Coronary artery (tissue), 2 donors: ENCODE data around the gene FSTL1.

ENCODE experiments used
- DNase-seq: peaks from one replicate; pipeline ENCODE4 v3.0.0-alpha.2; 2017; ENCODE audit warnings: low spot score
- H3K27ac ChIP-seq, 2 donors: fragments of 200-600 bp; sonication (generic); one replicate each; pipeline ENCODE4 v1.5.1; 2016 to 2019
- H3K4me3 ChIP-seq: fragments of 200-600 bp; sonication (generic); 2 replicates; pipeline ENCODE4 v1.5.1; 2016; ENCODE audit warnings: mild to moderate bottlenecking, moderate library complexity
- CTCF ChIP-seq: fragments of 200-600 bp; sonication (generic); IDR thresholded peaks from one replicate; pipeline ENCODE4 v1.5.1; 2019; ENCODE audit warnings: antibody characterized with exemption

FSTL1 gene

DNA sequence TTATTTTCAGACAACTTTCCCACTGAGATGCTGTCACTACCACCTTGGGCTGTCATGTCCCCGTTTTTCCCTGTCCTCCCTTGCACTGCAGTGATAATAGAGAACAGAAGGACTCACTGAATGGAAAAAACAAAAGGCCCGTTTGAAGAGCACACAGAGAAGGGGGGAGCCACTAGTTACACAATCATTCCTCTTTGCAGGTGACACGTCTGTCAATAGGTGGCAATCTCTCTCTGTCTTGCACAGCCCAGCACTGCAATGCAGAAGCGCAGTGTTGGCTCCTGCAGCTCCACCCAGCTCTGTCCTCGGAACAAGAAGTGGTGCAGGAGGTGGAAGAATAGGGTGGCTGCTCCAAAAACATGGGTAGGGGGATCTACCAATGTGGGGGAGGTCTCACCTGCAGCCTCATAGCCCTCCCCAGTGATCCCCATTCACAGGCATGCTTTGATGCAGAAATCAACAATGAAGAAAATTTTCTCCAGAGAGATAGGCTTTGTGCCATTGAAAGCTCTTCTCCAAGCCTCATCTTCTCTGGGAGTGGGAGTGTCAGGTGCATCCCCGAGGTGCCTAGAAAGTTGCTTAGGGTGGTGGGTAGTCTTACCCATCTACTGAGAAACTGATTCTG is 31.8 kb downstream of the FSTL1 start:
- DNase-seq = no peak
- H3K27ac ChIP-seq = peak overlapping the region; percentile 80 to 81

DNA sequence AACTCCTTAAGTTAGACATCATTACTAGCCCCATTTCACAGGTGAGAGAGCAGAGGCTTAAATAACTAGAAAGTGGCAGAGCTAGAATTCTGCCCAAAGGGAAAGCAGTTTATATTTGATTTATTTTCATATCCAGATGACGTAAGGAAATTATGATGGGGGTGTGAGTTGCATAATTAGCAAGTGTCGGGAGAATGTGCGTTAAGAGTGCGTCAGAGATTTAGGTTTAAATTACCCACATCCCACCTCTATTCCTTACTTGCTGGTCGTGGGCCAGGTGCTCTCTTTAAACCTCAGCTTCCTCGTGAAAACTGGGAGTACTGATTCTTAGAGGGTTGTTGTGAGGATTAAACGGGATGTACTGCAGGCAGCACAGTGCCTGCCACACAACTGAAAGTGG is 32.3 kb downstream of the FSTL1 start:
- DNase-seq = no peak
- no peak for TF ChIP-seq CTCF
- H3K27ac ChIP-seq = peak overlapping the region; percentile 28 to 81
- no peak overlapping the region for H3K4me3 ChIP-seq

More for the DNA sequence above, 31.8 kb downstream of the FSTL1 start:
- TF ChIP-seq CTCF = no peak
- H3K4me3 ChIP-seq = no peak overlapping the region

- peak overlapping the region; percentile 61 for H3K4me3 ChIP-seq
- peak overlapping the region; percentile 59 to 81 for H3K27ac ChIP-seq
- TF ChIP-seq CTCF = peak; percentile 84
- DNase-seq = peak; percentile 95
These were observed 33.4 kb downstream of the FSTL1 start for GRCh38 chr3:120417272-120417911.

DNA sequence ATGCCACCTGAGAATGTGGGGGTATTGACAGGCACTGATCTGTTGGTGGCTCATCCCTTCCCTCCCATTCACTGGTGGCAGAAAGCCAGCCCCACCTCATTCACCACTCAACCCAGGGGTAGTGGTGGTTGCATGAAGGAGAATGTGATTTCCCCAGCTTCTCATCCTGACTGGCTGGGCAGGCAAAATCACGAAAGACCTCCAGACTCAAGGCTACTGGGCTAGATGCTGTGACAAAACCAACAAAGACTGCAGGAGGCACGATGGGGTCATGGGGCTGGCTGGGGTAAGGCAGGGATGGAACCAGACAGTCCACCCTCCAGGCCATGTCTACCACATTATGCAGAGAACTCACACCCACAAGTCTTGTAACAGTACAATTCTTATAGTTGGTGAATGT is 33.9 kb downstream of the FSTL1 start:
- TF ChIP-seq CTCF = no peak
- peak; percentile 75 for DNase-seq
- peak overlapping the region; percentile 59 to 75 for H3K27ac ChIP-seq
- H3K4me3 ChIP-seq = peak overlapping the region; percentile 3

DNA sequence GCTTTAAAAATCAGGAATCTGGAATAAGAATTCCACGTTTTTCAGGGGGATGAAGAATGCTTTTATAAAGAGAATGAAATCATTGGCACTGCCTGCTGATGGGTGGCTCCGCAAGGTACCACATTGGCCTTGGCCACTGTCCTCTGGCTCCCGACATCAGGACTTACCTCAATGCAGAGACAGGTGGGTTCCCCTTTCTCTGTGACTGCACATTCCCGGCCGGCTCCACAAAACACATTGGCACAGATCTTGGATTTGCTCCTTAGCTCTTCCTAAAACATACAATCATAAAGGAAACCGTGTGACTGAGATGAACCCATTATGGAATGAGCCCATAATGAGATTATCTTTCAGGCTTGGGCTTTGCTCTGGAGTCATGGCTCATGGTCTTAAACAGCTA is 35.0 kb downstream of the FSTL1 start:
- no peak for TF ChIP-seq CTCF
- peak; percentile 59 for DNase-seq
- no peak overlapping the region for H3K27ac ChIP-seq
- H3K4me3 ChIP-seq = no peak overlapping the region

GRCh38 chr3:120410541-120410940 is 40.3 kb downstream of the FSTL1 start:
- Histone ChIP-seq H3K27ac (no peak overlapping the region), H3K4me3 (no peak overlapping the region)
- no peak for TF ChIP-seq CTCF
- no peak for DNase-seq

GRCh38 chr3:120410116-120410515 is 40.7 kb downstream of the FSTL1 start:
- no peak for DNase-seq
- H3K27ac ChIP-seq = no peak overlapping the region
- H3K4me3 ChIP-seq = no peak overlapping the region
- TF ChIP-seq CTCF = no peak
